PC-3 (cell line): Measurements from ENCODE around the gene ZNF319.

Experiments used
- CTCF ChIP-seq: fragments of 300-600 bp; sonication (generic); conservative IDR thresholded peaks from 2 replicates; pipeline ENCODE4 v1.5.1; 2017; ENCODE audit warnings: antibody characterized with exemption, low read depth, mild to moderate bottlenecking, low read length
- EZH2 ChIP-seq: fragments of 300-600 bp; sonication (generic); IDR thresholded peaks from one replicate; pipeline ENCODE4 v1.6.1; 2017; ENCODE audit warnings: antibody characterized with exemption, mild to moderate bottlenecking, low read length; ENCODE audit not compliant: unreplicated experiment

GRCh38 chr16:57950382-57950781 is 50.1 kb downstream of the ZNF319 start:
- TF ChIP-seq CTCF (no peak), EZH2 (no peak)
